Transverse colon (tissue), 4 donors: Measurements from ENCODE around the gene CASP9.
"Not testable (repeated sequence)": the region's sequence is repeated elsewhere in the genome, so short reads cannot be mapped to it uniquely, and the experiment has no call there.

ENCODE experiments used
- POLR2A ChIP-seq: fragments of 450-650 bp; IDR thresholded peaks from one replicate; pipeline ENCODE4 v1.6.1; 2016; ENCODE audit warnings: antibody characterized with exemption, mild to moderate bottlenecking, moderate library complexity
- POLR2AphosphoS5 ChIP-seq, 3 donors: sonication (generic); formaldehyde crosslinking; IDR thresholded peaks; one replicate each; pipeline ENCODE4 v1.6.1; 2016; ENCODE audit warnings: antibody characterized with exemption in 3 of 3
- TF ChIP-seq, protein P1 (sequence below), 5 experiments: fragments of 200-600 bp in 3 of 5; fragments of 450-650 bp in 2 of 5; sonication (generic) in 3 of 5; IDR thresholded peaks; 1 replicate in 2 of 5; 2 replicates in 3 of 5; pipeline ENCODE4 v1.5.1; 2016 to 2017; ENCODE audit warnings: antibody characterized with exemption in 5 of 5, inconsistent platforms in 3 of 5, mild to moderate bottlenecking in 2 of 5, moderate library complexity in 1 of 5

GRCh38 chr1:15486844-15487610 lies 37.0 kb downstream of the CASP9 start:
- TF ChIP-seq, protein P1, sequence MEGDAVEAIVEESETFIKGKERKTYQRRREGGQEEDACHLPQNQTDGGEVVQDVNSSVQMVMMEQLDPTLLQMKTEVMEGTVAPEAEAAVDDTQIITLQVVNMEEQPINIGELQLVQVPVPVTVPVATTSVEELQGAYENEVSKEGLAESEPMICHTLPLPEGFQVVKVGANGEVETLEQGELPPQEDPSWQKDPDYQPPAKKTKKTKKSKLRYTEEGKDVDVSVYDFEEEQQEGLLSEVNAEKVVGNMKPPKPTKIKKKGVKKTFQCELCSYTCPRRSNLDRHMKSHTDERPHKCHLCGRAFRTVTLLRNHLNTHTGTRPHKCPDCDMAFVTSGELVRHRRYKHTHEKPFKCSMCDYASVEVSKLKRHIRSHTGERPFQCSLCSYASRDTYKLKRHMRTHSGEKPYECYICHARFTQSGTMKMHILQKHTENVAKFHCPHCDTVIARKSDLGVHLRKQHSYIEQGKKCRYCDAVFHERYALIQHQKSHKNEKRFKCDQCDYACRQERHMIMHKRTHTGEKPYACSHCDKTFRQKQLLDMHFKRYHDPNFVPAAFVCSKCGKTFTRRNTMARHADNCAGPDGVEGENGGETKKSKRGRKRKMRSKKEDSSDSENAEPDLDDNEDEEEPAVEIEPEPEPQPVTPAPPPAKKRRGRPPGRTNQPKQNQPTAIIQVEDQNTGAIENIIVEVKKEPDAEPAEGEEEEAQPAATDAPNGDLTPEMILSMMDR (IDR thresholded peaks at IDR 0.05) = not testable (repeated sequence)
- TF ChIP-seq POLR2AphosphoS5 (IDR thresholded peaks at IDR 0.05); POLR2A: not testable (repeated sequence)
